K562 (cell line): Measurements from ENCODE around the gene ASB18. TPM values are rescaled to one million over a fixed set of nuclear protein-coding genes. Genes with fewer than 3 reads are reported as not detected.

Experiments
- ATAC-seq: fragments of 200-7000 bp; cut with Tn5 transposase; 3 replicates; pipeline ENCODE4 v1.9.1; 2020; ENCODE audit warnings: moderate library complexity
- BruUV-seq: library from RNA; stranded (reverse); fragments of 400-500 nt; replicated peaks from 2 replicates; lab custom pipeline; 2021; lab: Mats Ljungman, UMichigan
- CTCF ChIA-PET: fragments of 300-600 bp; formaldehyde crosslinking; extraction: SDS; loops from one replicate; lab custom pipeline; 2021; ENCODE audit warnings: low intra/inter-chr PET ratio; lab: Yijun Ruan, JAX
- POLR2A ChIA-PET: fragments of 300-600, 350-650 bp; sonication (Branson Sonifier 250); formaldehyde crosslinking; extraction: SDS; loops from one replicate; lab custom pipeline; 2021; ENCODE audit warnings: antibody characterized with exemption, inconsistent platforms; lab: Yijun Ruan, JAX
- DNase-seq, 4 experiments: peaks; one replicate each; pipeline versions ENCODE4 v3.0.0 to v3.0.0-alpha.2; 2011 to 2018; ENCODE audit warnings: low spot score in 3 of 4, mixed read lengths in 3 of 4; ENCODE audit errors: extremely low read depth in 1 of 4
- FAIRE-seq: peaks from 2 replicates; lab custom pipeline; 2011; peaks lifted over from hg19 to GRCh38; lab: Jason Lieb, UNC
- H2AFZ ChIP-seq: 2 replicates; pipeline ENCODE4 v1.6.0; 2011; ENCODE audit warnings: low read depth, low read length, control low read depth, inconsistent platforms
- H3K27ac ChIP-seq: fragments of 200-600 bp; 3 replicates; pipeline ENCODE4 v1.8.0; 2011; ENCODE audit warnings: low read depth, mild to moderate bottlenecking, control low read depth, inconsistent platforms, low read length, moderate library complexity, mixed read lengths; ENCODE audit errors: extremely low read depth
- H3K27me3 ChIP-seq, 2 experiments: fragments of 300-600 bp in 1 of 2; 2 replicates in 1 of 2; 3 replicates in 1 of 2; pipeline versions ENCODE4 v1.6.0 to v1.8.0; 2011; ENCODE audit warnings: inconsistent platforms in 2 of 2, low read length in 2 of 2, mild to moderate bottlenecking in 1 of 2, mixed read lengths in 1 of 2, moderate library complexity in 1 of 2; ENCODE audit not compliant: control insufficient read depth in 2 of 2, insufficient read depth in 2 of 2
- H3K36me3 ChIP-seq: fragments of 300-600 bp; 3 replicates; pipeline ENCODE4 v1.8.0; 2011; ENCODE audit warnings: mild to moderate bottlenecking, low read length, inconsistent platforms; ENCODE audit not compliant: control insufficient read depth, insufficient read depth
- H3K4me1 ChIP-seq, 2 experiments: fragments of 200-600 bp in 1 of 2; replicated peaks in 1 of 2; 2 replicates in 1 of 2; 3 replicates in 1 of 2; pipeline versions ENCODE4 v1.5.1 to v1.8.0; 2011; ENCODE audit warnings: inconsistent platforms in 2 of 2, low read length in 2 of 2, mild to moderate bottlenecking in 1 of 2, mixed read lengths in 1 of 2, moderate library complexity in 1 of 2; ENCODE audit not compliant: control insufficient read depth in 2 of 2, insufficient read depth in 2 of 2
- H3K4me2 ChIP-seq: 2 replicates; pipeline ENCODE4 v1.6.1; 2011; ENCODE audit warnings: low read length, control low read depth, inconsistent platforms, mixed read lengths; ENCODE audit not compliant: insufficient read depth
- H3K4me3 ChIP-seq: fragments of 200-600 bp; sonication (generic), shearing (Covaris generic); 2 replicates; pipeline ENCODE4 v1.5.1; 2016; ENCODE audit warnings: control low read depth, inconsistent platforms
- H3K79me2 ChIP-seq: fragments of 200-600 bp; 3 replicates; pipeline ENCODE4 v1.8.0; 2011; ENCODE audit warnings: low read length, inconsistent platforms; ENCODE audit not compliant: control insufficient read depth, insufficient read depth
- H3K9ac ChIP-seq, 2 experiments: 2 replicates each; pipeline versions ENCODE4 v1.6.0 to v1.6.1; 2011; ENCODE audit warnings: low read depth in 2 of 2, low read length in 2 of 2, control low read depth in 1 of 2, inconsistent platforms in 1 of 2, mild to moderate bottlenecking in 1 of 2, mixed read lengths in 1 of 2; ENCODE audit not compliant: insufficient read depth in 1 of 2
- H3K9me1 ChIP-seq: one replicate; pipeline ENCODE4 v1.6.0; 2011; ENCODE audit warnings: inconsistent platforms, mild to moderate bottlenecking, low read length, moderate library complexity; ENCODE audit not compliant: control insufficient read depth, insufficient read depth
- H3K9me3 ChIP-seq: replicated peaks from 2 replicates; pipeline ENCODE4 v1.5.1; 2011; ENCODE audit warnings: low read depth, low read length, inconsistent platforms; ENCODE audit not compliant: control insufficient read depth, insufficient read depth
- H4K20me1 ChIP-seq: replicated peaks from 2 replicates; pipeline ENCODE4 v1.6.1; 2011; ENCODE audit warnings: low read length, inconsistent platforms, mixed read lengths; ENCODE audit not compliant: control insufficient read depth, insufficient read depth
- BCOR ChIP-seq: fragments of 450-650 bp; IDR thresholded peaks from 2 replicates; pipeline ENCODE4 v1.6.1; 2016
- CEBPB ChIP-seq: fragments of 450-650 bp; IDR thresholded peaks from 2 replicates; pipeline ENCODE4 v1.6.1; 2016; ENCODE audit warnings: missing genetic modification characterization, missing compliant biosample characterization
- CHD4 ChIP-seq: fragments of 200-600 bp; sonication (generic); IDR thresholded peaks from 3 replicates; pipeline ENCODE4 v1.6.1; 2012; ENCODE audit warnings: low read depth, mild to moderate bottlenecking, mixed read lengths, low read length, inconsistent platforms; ENCODE audit not compliant: insufficient read depth, insufficient replicate concordance, poor library complexity, severe bottlenecking
- CREBBP ChIP-seq: IDR thresholded peaks from one replicate; pipeline ENCODE4 v1.6.1; 2012; ENCODE audit warnings: low read depth, mild to moderate bottlenecking, control low read depth, inconsistent platforms, low read length
- FOXM1 ChIP-seq, 2 experiments: fragments of 450-650 bp in 1 of 2; sonication (generic) in 1 of 2; formaldehyde crosslinking in 1 of 2; IDR thresholded peaks; 2 replicates each; pipeline versions ENCODE4 v1.6.1 to v1.9.0; 2017 to 2022; ENCODE audit warnings: low read depth in 2 of 2, mild to moderate bottlenecking in 2 of 2, missing genetic modification reagents in 1 of 2, moderate library complexity in 1 of 2
- HES1 ChIP-seq: fragments of 450-650 bp; IDR thresholded peaks from 2 replicates; pipeline ENCODE4 v1.6.1; 2016; ENCODE audit warnings: low read depth, mild to moderate bottlenecking, moderate library complexity
- HLTF ChIP-seq: fragments of 450-650 bp; IDR thresholded peaks from 2 replicates; pipeline ENCODE4 v1.6.1; 2016
- HMGXB4 ChIP-seq: sonication (generic); formaldehyde crosslinking; IDR thresholded peaks from 2 replicates; pipeline ENCODE4 v1.8.1; 2023; ENCODE audit warnings: mild to moderate bottlenecking, missing genetic modification reagents
- HOXB6 ChIP-seq: fragments of 250-450 bp; sonication (Bioruptor Pico); IDR thresholded peaks from 2 replicates; pipeline ENCODE4 v1.5.1; 2022; ENCODE audit warnings: mild to moderate bottlenecking, borderline replicate concordance
- JUND ChIP-seq, 2 experiments: IDR thresholded peaks; 2 replicates in 1 of 2; 3 replicates in 1 of 2; pipeline ENCODE4 v1.6.1; 2011; ENCODE audit warnings: borderline replicate concordance in 2 of 2, low read depth in 2 of 2, low read length in 2 of 2, improper control_type of control experiment in 1 of 2, missing biosample characterization in 1 of 2, missing genetic modification characterization in 1 of 2, missing genetic modification reagents in 1 of 2
- NKRF ChIP-seq: fragments of 450-650 bp; IDR thresholded peaks from 2 replicates; pipeline ENCODE4 v1.6.1; 2016; ENCODE audit warnings: borderline replicate concordance
- RB1 ChIP-seq: fragments of 450-650 bp; IDR thresholded peaks from 2 replicates; pipeline ENCODE4 v1.6.1; 2017; ENCODE audit warnings: low read depth, mild to moderate bottlenecking
- RNF219 ChIP-seq: fragments of 250-450 bp; sonication (Bioruptor Pico); IDR thresholded peaks from 2 replicates; pipeline ENCODE4 v1.5.0; 2022; ENCODE audit warnings: mild to moderate bottlenecking
- SIN3A ChIP-seq, 2 experiments: fragments of 150-350 bp in 1 of 2; IDR thresholded peaks; 2 replicates each; pipeline ENCODE4 v1.6.1; 2011 to 2016; ENCODE audit warnings: borderline replicate concordance in 2 of 2, low read depth in 2 of 2, low read length in 2 of 2, mild to moderate bottlenecking in 2 of 2, moderate library complexity in 2 of 2; ENCODE audit not compliant: control insufficient read depth in 1 of 2
- SOX6 ChIP-seq: fragments of 450-650 bp; IDR thresholded peaks from 2 replicates; pipeline ENCODE4 v1.6.1; 2014; ENCODE audit warnings: mild to moderate bottlenecking
- ZNF584 ChIP-seq: fragments of 200-800 bp; sonication (Bioruptor generic); IDR thresholded peaks from 2 replicates; pipeline ENCODE4 v1.6.1; 2016; ENCODE audit warnings: low read depth, mild to moderate bottlenecking, missing genetic modification characterization, missing compliant biosample characterization
- WGBS: fragments of 100-300 bp; shearing (Covaris generic); methylation state at CpG from one replicate; pipeline ENCODE4 v1.1.6; 2016; ENCODE audit warnings: low coverage, mixed read lengths; ENCODE audit not compliant: insufficient coverage; ENCODE audit errors: missing lambda C conversion rate; 5-methylcytosine and 5-hydroxymethylcytosine counted together
- in situ Hi-C: fragments of 300-500 bp; cut with MboI; formaldehyde crosslinking; loops from 4 replicates; pipeline ENCODE4 v1.15.0; 2018; ENCODE audit warnings: inconsistent platforms, mixed read lengths
- intact Hi-C: fragments of 100-400 bp; cut with micrococcal nuclease; formaldehyde crosslinking; loops from 2 replicates; pipeline ENCODE4 v1.14.2; 2022
- polyA plus RNA-seq, 8 experiments: library from polyadenylated mRNA; depleted of rRNA in 4 of 8; stranded (reverse) in 5 of 8; unstranded in 3 of 8; fragments of >200 nt; fragmentation: Nextera tagmentation in 2 of 8; fragmentation: Illumina TruSeq in 1 of 8; extraction: Ambion mirVana in 2 of 8; extraction: Trizol in 1 of 8; gene quantifications; 2 replicates each; pipeline versions ENCODE4 v1.2.1 to v1.2.3, GENCODE V29; 2011 to 2014; ENCODE audit warnings: inconsistent platforms in 1 of 8, missing spikeins in 1 of 8
- total RNA-seq, 7 experiments: library from RNA; depleted of rRNA in 6 of 7; stranded (reverse); fragments of >200 nt in 6 of 7; fragmentation: Illumina TruSeq in 2 of 7; extraction: Trizol in 2 of 7; gene quantifications; 2 replicates each; pipeline versions ENCODE4 v1.2.1 to v1.2.3, GENCODE V29; 2011 to 2021; ENCODE audit warnings: low replicate concordance in 1 of 7

The ASB18 gene
- total and polyA plus RNA-seq, 9 of the 15 experiments (the other 6 are each of a cell fraction or from before 2014, with no cell fraction given), result not detected

GRCh38 chr2:236207472-236207871 is 56.7 kb downstream of the ASB18 start:
- BruUV-seq, result no TSS peak
- no peak for DNase-seq
- no peak overlapping the region for H2AFZ ChIP-seq
- ChIA-PET POLR2A (interaction anchor here (0.6 to 0.7 kb wide), 3 partner anchors 12 to 1902 kb away, joined by 3 read pairs; no protein-coding TSS in a partner anchor), CTCF (no interaction called here)
- H3K27ac ChIP-seq, result no peak overlapping the region
- ATAC-seq, result no peak
- WGBS, result 11% methylated on average over 10 of the region's 11 CpGs
- H3K9me3 ChIP-seq, result no peaks in the 10 kb centered on the region
- in situ Hi-C loops, result no loop called here
- intact Hi-C loops, result no loop called here
- no peaks in the 10 kb centered on the region for H3K9me1 ChIP-seq
- H3K9ac ChIP-seq, result no peak overlapping the region
- no peaks in the 10 kb centered on the region for H4K20me1 ChIP-seq
- H3K4me2 ChIP-seq, result no peak overlapping the region
- H3K4me3 ChIP-seq, result no peak overlapping the region
- no peak for FAIRE-seq
- H3K36me3 ChIP-seq, result no peaks in the 10 kb centered on the region
- no peaks in the 10 kb centered on the region for H3K79me2 ChIP-seq
- TF ChIP-seq FOXM1 (IDR thresholded peaks at IDR 0.05; ENCODE audit: low read depth) (no peak), FOXM1 (CRISPR knock-in tag; IDR thresholded peaks at IDR 0.05; ENCODE audit: low read depth) (no peak), RB1 (no peak), BCOR (no peak), SIN3A (IDR thresholded peaks at IDR 0.05; ENCODE audit: borderline replicate concordance in 2 of 2, control insufficient read depth in 1 of 2, low read depth in 2 of 2, low read length in 2 of 2) (no peak), CHD4 (no peak), HOXB6 (no peak), SOX6 (no peak), CEBPB (tag) (no peak), ZNF584 (CRISPR knock-in tag) (no peak), HMGXB4 (CRISPR knock-in tag) (no peak), HLTF (no peak), RNF219 (CRISPR knock-in tag) (no peak), CREBBP (no peak), JUND (IDR thresholded peaks at IDR 0.05; ENCODE audit: borderline replicate concordance, low read depth, low read length) (no peak), JUND (tag; IDR thresholded peaks at IDR 0.05; ENCODE audit: borderline replicate concordance, low read depth, low read length) (no peak), HES1 (no peak), NKRF (no peak)
- H3K4me1 ChIP-seq, result no peaks in the 10 kb centered on the region
- H3K27me3 ChIP-seq, result peaks cover 3 to 29% of the 10 kb centered on the region in 2 experiments; a peak in 2 of 5 replicates
